ENCODE data around the gene ASIP.
A peak's percentile ranks its signal among the peaks of the same experiment; 100 is the strongest.
"Not testable (repeated sequence)": the region's sequence is repeated elsewhere in the genome, so short reads cannot be mapped to it uniquely, and the experiment has no call there.

The ASIP gene, protein sequence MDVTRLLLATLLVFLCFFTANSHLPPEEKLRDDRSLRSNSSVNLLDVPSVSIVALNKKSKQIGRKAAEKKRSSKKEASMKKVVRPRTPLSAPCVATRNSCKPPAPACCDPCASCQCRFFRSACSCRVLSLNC

GRCh38 chr20:34240693-34241615, at the start of gene ASIP:
ASIP (plus strand) TSS chr20:34241423; CDS start chr20:34260375, 18,952 bp downstream.
- no peak for DNase-seq

DNA sequence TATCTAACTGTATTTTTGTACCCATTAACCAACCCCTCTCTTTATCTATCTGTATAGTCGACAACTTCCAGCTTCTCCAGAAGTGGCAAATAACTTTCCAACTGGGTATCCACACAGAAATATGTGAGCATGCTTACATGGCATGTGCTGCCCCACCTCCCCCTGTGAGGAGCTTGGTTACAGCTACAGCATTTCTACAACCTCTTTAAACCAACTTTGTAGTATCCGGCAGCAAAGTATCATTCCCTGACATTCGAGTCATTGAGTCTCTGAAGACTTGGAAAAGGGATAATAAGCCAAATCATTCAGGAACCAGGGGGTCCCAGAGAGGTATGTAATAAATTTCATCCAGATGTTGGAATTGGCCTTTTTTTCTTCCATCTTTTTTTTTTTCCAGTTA, 48.2 kb upstream of the ASIP start:
- no peak for DNase-seq

GRCh38 chr20:34199183-34199582, 42.0 kb upstream of the ASIP start:
- DNase-seq = no peak

- DNase-seq = no peak
These were observed 41.2 kb upstream of the ASIP start for GRCh38 chr20:34200023-34200422.

DNA sequence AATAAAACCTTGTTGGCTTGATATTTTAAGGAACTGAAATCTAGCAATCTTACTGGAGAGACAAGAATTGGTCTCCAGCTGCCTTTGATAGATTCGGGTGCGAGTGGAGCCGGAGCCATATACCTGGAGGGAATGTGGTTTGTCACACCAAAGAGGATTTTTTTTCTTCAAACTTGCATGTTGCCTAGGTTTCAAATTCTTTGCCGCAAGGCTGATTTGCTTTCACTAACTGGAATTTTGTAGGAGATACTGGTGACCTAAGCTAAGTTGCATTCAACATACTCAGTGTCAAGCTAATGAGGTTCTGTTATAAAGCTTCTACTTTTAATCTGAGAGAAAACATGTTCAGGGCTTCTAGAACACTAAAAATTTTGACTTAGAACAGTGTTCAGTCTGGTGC, 39.7 kb upstream of the ASIP start:
- DNase-seq = no peak

DNA sequence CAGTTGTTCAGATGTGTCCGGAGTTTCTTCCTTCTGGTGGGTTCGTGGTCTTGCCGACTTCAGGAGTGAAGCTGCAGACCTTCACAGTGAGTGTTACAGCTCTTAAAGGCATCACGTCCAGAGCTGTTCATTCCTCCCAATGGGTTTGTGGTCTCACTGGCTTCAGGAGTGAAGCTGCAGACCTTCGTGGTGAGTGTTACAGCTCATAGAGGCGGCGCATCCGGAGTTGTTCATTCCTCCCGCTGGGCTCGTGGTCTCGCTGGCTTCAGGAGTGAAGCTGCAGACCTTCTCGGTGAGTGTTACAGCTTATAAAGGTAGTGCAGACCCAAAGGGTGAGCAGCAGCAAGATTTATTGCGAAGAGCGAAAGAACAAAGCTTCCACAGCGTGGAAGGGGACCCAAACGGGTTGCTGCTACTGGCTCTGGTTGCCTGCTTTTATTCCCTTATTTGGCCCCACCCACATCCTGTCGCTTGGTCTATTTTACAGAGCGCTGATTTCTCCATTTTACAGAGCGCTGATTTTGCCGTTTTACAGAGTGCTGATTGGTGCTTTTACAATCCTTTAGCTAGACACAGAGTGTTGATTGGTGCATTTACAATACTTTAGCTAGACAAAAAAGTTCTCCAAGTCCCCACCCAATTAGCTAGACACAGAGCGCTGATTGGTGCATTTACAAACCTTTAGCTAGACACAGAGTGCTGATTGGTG, 35.9 kb upstream of the ASIP start:
- DNase-seq = not testable (repeated sequence)

GRCh38 chr20:34209111-34209510, 32.1 kb upstream of the ASIP start:
- DNase-seq = no peak

DNA sequence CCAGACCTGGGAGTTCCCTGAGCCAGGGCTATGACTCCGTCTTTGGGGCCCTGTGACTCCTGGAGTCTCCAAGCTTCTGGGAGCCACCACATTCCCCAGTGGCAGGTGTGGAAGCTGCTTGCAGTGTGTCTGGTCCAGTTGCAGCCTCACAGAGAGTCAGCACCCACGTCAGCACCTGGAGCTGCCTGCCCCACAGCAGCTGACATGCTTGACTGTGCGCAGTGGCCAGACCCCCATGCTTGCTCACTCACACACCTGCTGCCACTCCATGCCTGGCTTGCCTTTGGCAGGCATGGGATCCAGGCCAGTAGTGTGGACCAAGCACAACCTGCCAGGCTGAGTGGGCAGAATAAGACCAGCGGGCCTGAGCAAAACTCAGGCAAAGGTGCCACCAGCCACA, 31.0 kb upstream of the ASIP start:
- DNase-seq = no peak

- no peak for DNase-seq
These were observed 29.6 kb upstream of the ASIP start for GRCh38 chr20:34211591-34211990.

GRCh38 chr20:34213213-34213612, 28.0 kb upstream of the ASIP start:
- DNase-seq = no peak

- DNase-seq = peak; percentile 81
These were observed 25.4 kb upstream of the ASIP start for GRCh38 chr20:34215711-34216381.

DNA sequence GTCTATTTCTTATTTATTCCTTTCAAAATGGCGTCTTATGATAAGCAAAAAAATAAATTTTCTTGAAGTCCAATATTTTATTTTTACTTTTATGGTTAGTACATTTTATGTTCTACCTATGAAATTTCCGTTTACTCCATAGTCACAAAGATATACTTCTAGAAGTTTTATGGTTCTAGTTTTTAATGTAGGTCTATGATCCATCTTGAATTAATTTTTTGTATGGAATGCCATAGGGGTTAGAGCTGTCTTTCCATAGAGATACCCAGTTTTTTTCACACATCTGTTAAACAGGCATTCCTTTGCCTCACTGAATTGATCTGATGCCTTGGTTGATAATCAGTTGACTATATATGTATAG, 24.9 kb upstream of the ASIP start:
- DNase-seq = no peak

- no peak for DNase-seq
These were observed 20.7 kb upstream of the ASIP start for GRCh38 chr20:34220561-34220960.

DNA sequence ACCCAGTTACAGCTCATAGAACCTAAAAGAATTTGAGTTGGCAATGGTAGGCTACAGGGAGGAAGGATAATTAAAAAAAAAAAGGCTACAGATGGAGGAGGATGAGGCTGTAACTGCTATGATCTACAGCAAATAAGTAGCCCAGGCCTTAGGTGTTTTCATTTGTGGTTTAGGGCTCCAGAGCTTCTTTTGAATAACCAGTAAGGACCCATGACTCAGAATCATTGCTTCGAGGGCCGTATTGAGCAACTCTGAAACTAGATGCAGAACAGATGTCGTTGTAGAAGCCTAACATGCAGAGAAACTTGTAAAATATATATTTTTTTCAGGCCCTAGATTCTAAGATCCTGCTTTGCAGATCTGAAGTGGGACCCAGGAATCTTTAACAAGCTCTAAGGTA, 19.0 kb upstream of the ASIP start:
- DNase-seq = no peak

DNA sequence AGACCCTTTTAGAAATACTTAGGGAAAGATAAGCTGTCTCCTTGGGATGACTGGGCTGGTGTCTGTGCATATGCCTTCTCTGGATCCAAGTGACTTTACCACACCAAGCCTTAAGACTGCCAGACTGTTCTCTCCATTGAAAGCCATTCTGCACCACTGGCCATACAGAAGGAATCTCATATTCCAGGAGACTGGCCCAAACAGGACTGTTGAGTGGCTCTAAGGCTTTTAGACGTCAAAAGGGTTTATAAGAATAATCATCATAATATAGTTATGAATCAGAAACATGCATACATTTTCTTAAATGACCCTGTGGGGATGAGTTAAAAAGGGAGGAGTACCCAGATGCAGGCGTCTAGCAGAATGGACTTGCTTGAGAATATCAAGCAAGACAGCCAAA, 17.0 kb upstream of the ASIP start:
- not testable (repeated sequence) for DNase-seq

- DNase-seq = no peak
These were observed 9.6 kb upstream of the ASIP start for GRCh38 chr20:34231634-34232033.

DNA sequence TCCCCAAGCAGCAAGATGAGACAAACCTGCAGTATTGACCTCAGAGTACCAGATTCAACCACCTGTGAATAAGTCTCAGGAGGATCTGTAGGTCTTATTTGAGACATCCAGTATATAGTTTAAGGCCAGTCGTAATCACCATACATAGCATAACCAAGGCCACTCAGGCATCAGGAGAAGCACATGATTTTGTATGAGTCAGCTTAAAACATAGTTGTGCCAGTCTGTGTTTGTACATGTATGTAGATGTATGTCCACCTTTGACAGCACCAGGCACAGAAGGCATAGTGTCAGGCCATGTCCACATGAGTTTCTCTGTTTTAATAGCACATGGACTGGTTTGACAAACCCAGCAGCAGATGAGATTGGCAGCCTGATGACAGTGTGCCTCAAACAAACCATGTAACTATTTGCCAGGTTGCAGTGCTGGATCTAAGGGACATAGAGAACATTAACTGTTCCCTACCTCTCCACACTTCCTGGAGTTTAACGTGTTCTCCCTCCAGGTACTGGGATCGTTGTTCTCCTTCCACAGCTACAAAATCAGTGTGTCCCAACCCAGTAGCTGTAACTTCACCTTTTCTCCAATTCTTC, 8.6 kb upstream of the ASIP start:
- DNase-seq = no peak

DNA sequence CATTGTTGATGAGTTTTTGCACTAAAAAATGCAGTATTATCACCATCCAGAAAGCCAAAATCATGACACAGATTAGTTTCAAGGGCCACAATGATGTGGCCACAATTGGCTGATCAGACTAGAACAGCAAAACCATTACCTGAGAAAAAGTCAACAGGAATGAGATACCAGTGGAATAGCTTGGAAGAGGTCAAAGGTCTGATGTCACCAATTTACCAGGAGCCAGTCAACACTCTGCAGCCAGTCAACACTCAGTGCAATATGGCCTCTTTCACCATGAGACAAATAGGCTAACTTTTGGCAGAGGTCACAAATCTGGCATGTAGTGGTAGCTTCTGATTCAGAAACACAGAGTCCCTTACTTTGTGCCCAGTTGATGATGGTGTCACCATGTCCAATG, 7.5 kb upstream of the ASIP start:
- DNase-seq = no peak

DNA sequence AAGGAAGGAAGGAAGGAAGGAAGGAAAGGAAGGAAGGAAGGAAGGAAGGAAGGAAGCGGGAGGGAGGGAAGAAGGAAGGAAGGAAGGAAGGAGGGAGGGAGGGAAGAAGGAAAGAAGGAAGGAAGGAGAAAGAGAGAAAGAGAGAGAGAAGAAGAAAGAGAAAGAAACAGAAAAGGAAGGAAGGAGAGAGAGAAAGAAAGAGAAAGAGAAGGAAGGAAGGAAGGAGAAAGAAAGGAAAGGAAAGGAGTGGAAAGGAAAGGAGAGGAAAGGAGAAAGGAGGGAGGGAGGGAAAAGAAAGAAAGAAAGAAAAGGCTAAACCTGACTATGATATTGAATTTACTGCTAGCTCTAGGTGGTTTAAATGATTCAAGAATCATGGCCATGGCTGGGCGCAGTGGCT, 5.3 kb upstream of the ASIP start:
- DNase-seq = no peak

DNA sequence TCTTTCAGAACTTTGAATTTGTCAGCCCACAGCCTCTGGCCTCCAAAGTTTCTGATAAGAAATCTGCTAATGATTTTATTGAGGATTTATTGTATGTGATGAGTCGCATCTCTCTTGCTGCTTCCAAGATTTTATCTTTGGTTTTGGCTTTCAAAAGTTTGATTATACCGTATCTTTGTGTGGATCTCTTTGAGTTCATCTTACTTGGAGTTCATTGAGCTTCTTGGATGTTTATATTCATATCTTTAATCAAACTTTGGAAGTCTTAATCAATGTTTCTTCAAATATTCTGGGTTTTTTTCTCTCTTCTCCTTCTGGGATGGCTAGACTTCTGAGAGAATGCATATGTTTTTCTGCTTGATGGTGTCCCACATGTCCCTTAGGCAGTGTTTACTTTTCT, 3.3 kb upstream of the ASIP start:
- DNase-seq = no peak

- DNase-seq = no peak
These were observed 1.1 kb upstream of the ASIP start for GRCh38 chr20:34240121-34240520.

DNA sequence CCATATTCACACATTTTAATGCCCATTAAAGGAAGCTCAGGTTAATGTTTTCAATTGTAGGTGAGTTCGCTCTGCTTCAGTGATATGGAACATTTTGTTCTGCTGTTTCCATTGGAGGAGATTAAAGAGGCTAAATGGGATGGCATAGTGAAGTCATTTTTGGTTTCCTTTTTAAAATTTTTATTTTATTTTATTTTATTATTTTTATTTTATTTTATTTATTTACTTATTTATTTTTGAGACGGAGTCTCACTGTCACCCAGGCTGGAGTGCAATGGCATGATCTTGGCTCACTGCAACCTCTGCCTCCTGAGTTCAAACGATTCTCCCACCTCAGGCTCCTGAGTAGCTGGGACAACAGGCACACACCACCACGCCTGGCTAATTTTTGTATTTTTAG, 792 bp downstream of the ASIP start:
- DNase-seq = not testable (repeated sequence)

DNA sequence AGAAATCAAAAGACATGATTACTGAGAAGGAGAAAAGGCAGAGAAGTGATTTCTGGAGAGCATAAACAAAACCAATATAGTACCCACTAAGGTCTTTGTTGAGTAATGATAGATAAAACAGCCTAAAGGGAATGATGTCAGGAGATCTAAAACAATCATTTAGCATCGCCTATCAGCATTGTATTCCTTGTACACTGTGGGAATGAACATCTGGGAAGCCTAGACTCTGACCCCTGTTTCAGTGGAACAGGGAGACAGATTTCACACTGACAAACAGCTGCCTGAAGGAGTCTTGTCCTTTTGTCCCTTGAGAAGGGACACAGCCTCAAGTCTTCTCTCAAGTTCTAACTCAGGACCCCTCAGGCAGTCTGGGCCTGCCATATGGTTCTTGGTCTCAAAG, 1.7 kb downstream of the ASIP start:
- DNase-seq = no peak

All from NCI-H345 (cell line).